ENCODE measurements around the gene NKX3-2. TPM values are rescaled to one million over a fixed set of nuclear protein-coding genes. Genes with fewer than 3 reads are reported as not detected.

Gene NKX3-2
- total and polyA plus RNA-seq, 2 of the 8 experiments (the other 6 are each of a cell fraction or from before 2014, with no cell fraction given) = 0.13 TPM; not detected in 1

DNA sequence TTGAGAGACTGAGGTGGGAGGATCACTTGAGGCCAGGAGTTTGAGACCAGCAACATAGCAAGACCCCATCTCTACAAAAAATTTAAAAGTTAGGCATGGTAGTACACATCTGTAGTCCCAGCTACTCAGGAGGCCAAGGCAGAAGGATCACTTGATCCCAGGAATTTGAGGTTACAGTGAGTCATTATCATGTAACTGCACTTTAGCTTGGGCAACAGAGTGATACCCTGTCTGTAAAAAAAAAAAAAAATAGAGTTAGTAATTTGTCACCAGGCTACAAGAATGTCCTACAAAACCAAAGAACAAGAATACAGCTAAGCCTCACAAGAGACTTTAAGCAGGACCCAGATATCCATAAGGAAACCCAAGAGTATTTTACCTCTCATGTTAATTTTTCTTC is 33.2 kb downstream of the NKX3-2 start:
- Histone ChIP-seq H2BK12ac (ENCODE audit: low read depth, low read length) (no peak overlapping the region), H3K9ac (replicated peaks in 1 of 4; ENCODE audit: extremely low read depth in 1 of 4, low read depth in 3 of 4, low read length in 3 of 4) (no peak overlapping the region), H3K14ac (ENCODE audit: insufficient read length) (no peak overlapping the region), H4K91ac (replicated peaks; ENCODE audit: insufficient read length, low read length) (no peak overlapping the region), H4K5ac (ENCODE audit: insufficient read length, low read depth, low read length) (no peak overlapping the region), H2BK120ac (replicated peaks; ENCODE audit: low read depth, low read length) (no peak overlapping the region), H3K4ac (replicated peaks; ENCODE audit: insufficient read length, low read depth, low read length) (no peak overlapping the region), H3K4me3 (ENCODE audit: extremely low read depth in 1 of 4, insufficient read depth in 2 of 4, low read depth in 3 of 4, low read length in 4 of 4) (no peak overlapping the region), H3K4me2 (ENCODE audit: insufficient read depth in 1 of 2, low read depth in 2 of 2, low read length in 2 of 2) (no peak overlapping the region), H3K79me1 (ENCODE audit: low read depth, low read length) (no peaks in the 10 kb centered on the region), H3K79me2 (ENCODE audit: control insufficient read depth in 1 of 2, insufficient read depth in 2 of 2, low read length in 2 of 2) (no peaks in the 10 kb centered on the region), H3K36me3 (ENCODE audit: control insufficient read depth in 2 of 4, insufficient read depth in 4 of 4, low read length in 3 of 4) (no peaks in the 10 kb centered on the region), H3K4me1 (replicated peaks in 1 of 4; ENCODE audit: control insufficient read depth in 3 of 4, insufficient read depth in 4 of 4, low read length in 3 of 4) (peaks cover 0 to 8% (median 4%) of the 10 kb centered on the region in 4 experiments; a peak in 4 of 7 replicates), H2BK5ac (ENCODE audit: low read depth, low read length) (no peak overlapping the region), H3K27ac (ENCODE audit: low read depth, low read length) (no peak overlapping the region), H3K56ac (replicated peaks; ENCODE audit: insufficient read length, low read depth, low read length) (no peak overlapping the region), H2BK20ac (ENCODE audit: low read length) (no peak overlapping the region), H2AK5ac (ENCODE audit: low read depth, low read length) (no peak overlapping the region), H4K8ac (ENCODE audit: extremely low read depth, insufficient read depth, low read length) (no peak overlapping the region), H3K18ac (ENCODE audit: extremely low read depth, low read length) (no peak overlapping the region), H3K23me2 (ENCODE audit: low read depth, low read length) (no peaks in the 10 kb centered on the region), H3K9me3 (ENCODE audit: insufficient read depth in 2 of 2, low read depth in 1 of 2, low read length in 1 of 2) (peaks cover 0 to 5% of the 10 kb centered on the region in 2 experiments; a peak in 1 of 4 replicates), H3K23ac (ENCODE audit: insufficient read length) (no peak overlapping the region), H2AFZ (ENCODE audit: low read length) (no peak overlapping the region), H2BK15ac (ENCODE audit: low read length) (no peak overlapping the region), H3K27me3 (replicated peaks in 1 of 4; ENCODE audit: control insufficient read depth in 3 of 4, extremely low read depth in 1 of 4, insufficient read depth in 3 of 4, low read length in 3 of 4) (no peaks in the 10 kb centered on the region), H4K20me1 (replicated peaks in 1 of 2; ENCODE audit: control insufficient read depth in 1 of 2, insufficient read depth in 2 of 2, low read length in 2 of 2) (no peaks in the 10 kb centered on the region)
- ChIA-PET CTCF (ENCODE audit: partially characterized antibody) (interaction anchor here (0.9 to 1.6 kb wide), 2 partner anchors 14 to 24 kb away, joined by 3 read pairs; no protein-coding TSS in a partner anchor), POLR2A (ENCODE audit: partially characterized antibody) (interaction anchor here (1.1 kb wide), 1 partner anchor 20 kb away, joined by 3 read pairs; no protein-coding TSS in a partner anchor)
- TF ChIP-seq JUN (IDR thresholded peaks at IDR 0.05; ENCODE audit: low read depth, low read length) (no peak), GTF2F1 (IDR thresholded peaks at IDR 0.05; ENCODE audit: borderline replicate concordance, low read depth, low read length) (no peak), BRCA1 (IDR thresholded peaks at IDR 0.05; ENCODE audit: low read depth, low read length) (no peak), HDAC2 (IDR thresholded peaks at IDR 0.05; ENCODE audit: borderline replicate concordance in 1 of 2, low read depth in 2 of 2, low read length in 2 of 2) (no peak), SP2 (IDR thresholded peaks at IDR 0.05; ENCODE audit: low read length) (no peak), BACH1 (IDR thresholded peaks at IDR 0.05; ENCODE audit: low read length) (no peak), TAF1 (IDR thresholded peaks at IDR 0.05; ENCODE audit: low read depth, low read length) (no peak), RAD21 (IDR thresholded peaks at IDR 0.05 in 1 of 2, conservative IDR thresholded peaks at IDR 0.05 in 1 of 2; ENCODE audit: low read depth in 2 of 2, low read length in 2 of 2) (no peak), PHF8 (conservative IDR thresholded peaks at IDR 0.05; ENCODE audit: low read depth, low read length) (no peak)
- no peak for FAIRE-seq
- no peak for DNase-seq (ENCODE audit: low read depth in 1 of 2, low spot score in 2 of 2)

Data from H1 (cell line).